H1 (cell line): ENCODE measurements around the gene ZNF14. TPM values are rescaled to one million over a fixed set of nuclear protein-coding genes. Genes with fewer than 3 reads are reported as not detected.

ENCODE experiments used
- CHD2 ChIP-seq: IDR thresholded peaks from 2 replicates; pipeline ENCODE4 v1.6.1; 2012; ENCODE audit warnings: low read length, improper control_type of control experiment
- EGR1 ChIP-seq: IDR thresholded peaks from 2 replicates; pipeline ENCODE4 v1.6.1; 2011; ENCODE audit warnings: low read depth, low read length, borderline replicate concordance
- EZH2 ChIP-seq: fragments of 200-600 bp; sonication (generic); IDR thresholded peaks from 2 replicates; pipeline ENCODE4 v1.7.1; 2012; ENCODE audit warnings: low read depth, mild to moderate bottlenecking, moderate library complexity, low read length, inconsistent platforms; ENCODE audit not compliant: severe bottlenecking
- PHF8 ChIP-seq: fragments of 200-600 bp; sonication (generic); conservative IDR thresholded peaks from 2 replicates; pipeline ENCODE4 v1.7.1; 2012; ENCODE audit warnings: low read depth, mild to moderate bottlenecking, inconsistent platforms, low read length, moderate library complexity
- SIN3A ChIP-seq, 2 experiments: IDR thresholded peaks in 1 of 2; conservative IDR thresholded peaks in 1 of 2; 2 replicates each; pipeline ENCODE4 v1.6.1; 2011 to 2012; ENCODE audit warnings: low read length in 2 of 2, improper control_type of control experiment in 1 of 2, low read depth in 1 of 2, mild to moderate bottlenecking in 1 of 2
- SP1 ChIP-seq: IDR thresholded peaks from 2 replicates; pipeline ENCODE4 v1.6.1; 2011; ENCODE audit warnings: low read depth, low read length
- SP2 ChIP-seq: IDR thresholded peaks from 2 replicates; pipeline ENCODE4 v1.6.1; 2012; ENCODE audit warnings: mild to moderate bottlenecking, low read length, inconsistent platforms
- polyA plus RNA-seq, 7 experiments: library from polyadenylated mRNA; depleted of rRNA in 3 of 7; stranded (reverse) in 5 of 7; unstranded in 2 of 7; fragments of >200 nt in 5 of 7; fragments of 200-250 nt in 2 of 7; gene quantifications; 1 replicate in 5 of 7; 2 replicates in 1 of 7; 4 replicates in 1 of 7; pipeline versions ENCODE4 v1.2.1 to v1.2.3, GENCODE V29; 2011 to 2013; ENCODE audit warnings: missing spikeins in 2 of 7, mixed read lengths in 2 of 7
- total RNA-seq: library from RNA; stranded (reverse); fragmentation: NEBNext Ultra II Directional; extraction: Animal tissue kit (Norgen Biotek cat#: 25700); gene quantifications from 2 replicates; pipeline ENCODE4 v1.2.1, GENCODE V29; 2021
- TF ChIP-seq, protein P1 (sequence below): IDR thresholded peaks from 2 replicates; pipeline ENCODE4 v1.6.1; 2012; ENCODE audit warnings: inconsistent platforms
- TF ChIP-seq, protein P2 (sequence below): fragments of 300-600 bp; sonication (generic); IDR thresholded peaks from 2 replicates; pipeline ENCODE4 v1.7.1; 2012; ENCODE audit warnings: low read length, moderate library complexity, mild to moderate bottlenecking, inconsistent platforms; ENCODE audit not compliant: insufficient replicate concordance

Gene ZNF14
- total and polyA plus RNA-seq, 2 of the 8 experiments (the other 6 are each of a cell fraction or from before 2014, with no cell fraction given) = 1.00 to 7.4 TPM

GRCh38 chr19:19668230-19669012 is 64.5 kb downstream of the ZNF14 start, which contains the start of gene ZNF101 (continued):
- TF ChIP-seq EGR1 (peak; percentile 67), EZH2 (no peak), PHF8 (peak; percentile 65), SP2 (peak; percentile 64), CHD2 (peak; percentile 80), SIN3A (conservative IDR thresholded peaks at IDR 0.05 in 1 of 2, IDR thresholded peaks at IDR 0.05 in 1 of 2; ENCODE audit: low read depth in 1 of 2, low read length in 2 of 2) (peak; percentile 34 to 67; a peak in 3 of 4 replicates), SP1 (peak; percentile 96)
- TF ChIP-seq, protein P1, sequence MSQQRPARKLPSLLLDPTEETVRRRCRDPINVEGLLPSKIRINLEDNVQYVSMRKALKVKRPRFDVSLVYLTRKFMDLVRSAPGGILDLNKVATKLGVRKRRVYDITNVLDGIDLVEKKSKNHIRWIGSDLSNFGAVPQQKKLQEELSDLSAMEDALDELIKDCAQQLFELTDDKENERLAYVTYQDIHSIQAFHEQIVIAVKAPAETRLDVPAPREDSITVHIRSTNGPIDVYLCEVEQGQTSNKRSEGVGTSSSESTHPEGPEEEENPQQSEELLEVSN = peak; percentile 51; the same call in 1 of the 2 replicates
- TF ChIP-seq, protein P2, sequence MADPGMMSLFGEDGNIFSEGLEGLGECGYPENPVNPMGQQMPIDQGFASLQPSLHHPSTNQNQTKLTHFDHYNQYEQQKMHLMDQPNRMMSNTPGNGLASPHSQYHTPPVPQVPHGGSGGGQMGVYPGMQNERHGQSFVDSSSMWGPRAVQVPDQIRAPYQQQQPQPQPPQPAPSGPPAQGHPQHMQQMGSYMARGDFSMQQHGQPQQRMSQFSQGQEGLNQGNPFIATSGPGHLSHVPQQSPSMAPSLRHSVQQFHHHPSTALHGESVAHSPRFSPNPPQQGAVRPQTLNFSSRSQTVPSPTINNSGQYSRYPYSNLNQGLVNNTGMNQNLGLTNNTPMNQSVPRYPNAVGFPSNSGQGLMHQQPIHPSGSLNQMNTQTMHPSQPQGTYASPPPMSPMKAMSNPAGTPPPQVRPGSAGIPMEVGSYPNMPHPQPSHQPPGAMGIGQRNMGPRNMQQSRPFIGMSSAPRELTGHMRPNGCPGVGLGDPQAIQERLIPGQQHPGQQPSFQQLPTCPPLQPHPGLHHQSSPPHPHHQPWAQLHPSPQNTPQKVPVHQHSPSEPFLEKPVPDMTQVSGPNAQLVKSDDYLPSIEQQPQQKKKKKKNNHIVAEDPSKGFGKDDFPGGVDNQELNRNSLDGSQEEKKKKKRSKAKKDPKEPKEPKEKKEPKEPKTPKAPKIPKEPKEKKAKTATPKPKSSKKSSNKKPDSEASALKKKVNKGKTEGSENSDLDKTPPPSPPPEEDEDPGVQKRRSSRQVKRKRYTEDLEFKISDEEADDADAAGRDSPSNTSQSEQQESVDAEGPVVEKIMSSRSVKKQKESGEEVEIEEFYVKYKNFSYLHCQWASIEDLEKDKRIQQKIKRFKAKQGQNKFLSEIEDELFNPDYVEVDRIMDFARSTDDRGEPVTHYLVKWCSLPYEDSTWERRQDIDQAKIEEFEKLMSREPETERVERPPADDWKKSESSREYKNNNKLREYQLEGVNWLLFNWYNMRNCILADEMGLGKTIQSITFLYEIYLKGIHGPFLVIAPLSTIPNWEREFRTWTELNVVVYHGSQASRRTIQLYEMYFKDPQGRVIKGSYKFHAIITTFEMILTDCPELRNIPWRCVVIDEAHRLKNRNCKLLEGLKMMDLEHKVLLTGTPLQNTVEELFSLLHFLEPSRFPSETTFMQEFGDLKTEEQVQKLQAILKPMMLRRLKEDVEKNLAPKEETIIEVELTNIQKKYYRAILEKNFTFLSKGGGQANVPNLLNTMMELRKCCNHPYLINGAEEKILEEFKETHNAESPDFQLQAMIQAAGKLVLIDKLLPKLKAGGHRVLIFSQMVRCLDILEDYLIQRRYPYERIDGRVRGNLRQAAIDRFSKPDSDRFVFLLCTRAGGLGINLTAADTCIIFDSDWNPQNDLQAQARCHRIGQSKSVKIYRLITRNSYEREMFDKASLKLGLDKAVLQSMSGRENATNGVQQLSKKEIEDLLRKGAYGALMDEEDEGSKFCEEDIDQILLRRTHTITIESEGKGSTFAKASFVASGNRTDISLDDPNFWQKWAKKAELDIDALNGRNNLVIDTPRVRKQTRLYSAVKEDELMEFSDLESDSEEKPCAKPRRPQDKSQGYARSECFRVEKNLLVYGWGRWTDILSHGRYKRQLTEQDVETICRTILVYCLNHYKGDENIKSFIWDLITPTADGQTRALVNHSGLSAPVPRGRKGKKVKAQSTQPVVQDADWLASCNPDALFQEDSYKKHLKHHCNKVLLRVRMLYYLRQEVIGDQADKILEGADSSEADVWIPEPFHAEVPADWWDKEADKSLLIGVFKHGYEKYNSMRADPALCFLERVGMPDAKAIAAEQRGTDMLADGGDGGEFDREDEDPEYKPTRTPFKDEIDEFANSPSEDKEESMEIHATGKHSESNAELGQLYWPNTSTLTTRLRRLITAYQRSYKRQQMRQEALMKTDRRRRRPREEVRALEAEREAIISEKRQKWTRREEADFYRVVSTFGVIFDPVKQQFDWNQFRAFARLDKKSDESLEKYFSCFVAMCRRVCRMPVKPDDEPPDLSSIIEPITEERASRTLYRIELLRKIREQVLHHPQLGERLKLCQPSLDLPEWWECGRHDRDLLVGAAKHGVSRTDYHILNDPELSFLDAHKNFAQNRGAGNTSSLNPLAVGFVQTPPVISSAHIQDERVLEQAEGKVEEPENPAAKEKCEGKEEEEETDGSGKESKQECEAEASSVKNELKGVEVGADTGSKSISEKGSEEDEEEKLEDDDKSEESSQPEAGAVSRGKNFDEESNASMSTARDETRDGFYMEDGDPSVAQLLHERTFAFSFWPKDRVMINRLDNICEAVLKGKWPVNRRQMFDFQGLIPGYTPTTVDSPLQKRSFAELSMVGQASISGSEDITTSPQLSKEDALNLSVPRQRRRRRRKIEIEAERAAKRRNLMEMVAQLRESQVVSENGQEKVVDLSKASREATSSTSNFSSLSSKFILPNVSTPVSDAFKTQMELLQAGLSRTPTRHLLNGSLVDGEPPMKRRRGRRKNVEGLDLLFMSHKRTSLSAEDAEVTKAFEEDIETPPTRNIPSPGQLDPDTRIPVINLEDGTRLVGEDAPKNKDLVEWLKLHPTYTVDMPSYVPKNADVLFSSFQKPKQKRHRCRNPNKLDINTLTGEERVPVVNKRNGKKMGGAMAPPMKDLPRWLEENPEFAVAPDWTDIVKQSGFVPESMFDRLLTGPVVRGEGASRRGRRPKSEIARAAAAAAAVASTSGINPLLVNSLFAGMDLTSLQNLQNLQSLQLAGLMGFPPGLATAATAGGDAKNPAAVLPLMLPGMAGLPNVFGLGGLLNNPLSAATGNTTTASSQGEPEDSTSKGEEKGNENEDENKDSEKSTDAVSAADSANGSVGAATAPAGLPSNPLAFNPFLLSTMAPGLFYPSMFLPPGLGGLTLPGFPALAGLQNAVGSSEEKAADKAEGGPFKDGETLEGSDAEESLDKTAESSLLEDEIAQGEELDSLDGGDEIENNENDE = no peak
